8988T (cell line): ENCODE measurements around the gene LYPD3.

Experiments
- DNase-seq: peaks from one replicate; pipeline ENCODE4 v3.0.0; 2011

The LYPD3 gene

DNA sequence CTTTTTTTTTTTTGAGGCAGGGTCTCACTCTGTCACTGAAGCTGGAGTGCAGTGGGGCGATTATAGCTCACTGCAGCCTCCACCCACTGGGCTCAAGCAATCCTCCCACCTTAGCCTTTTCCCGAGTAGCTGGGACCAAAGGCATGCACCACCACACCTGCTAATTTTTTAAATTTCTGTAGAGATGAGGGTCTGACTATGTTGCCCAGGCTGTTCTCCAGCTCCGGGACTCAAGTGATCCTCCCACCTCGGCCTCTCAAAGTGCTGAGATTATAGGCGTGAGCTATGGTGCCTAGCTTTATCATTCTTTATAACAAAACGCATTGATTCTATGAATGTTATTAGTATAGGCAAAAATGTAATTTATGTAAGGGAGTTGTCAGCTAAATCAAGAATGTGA lies 17.9 kb upstream of the LYPD3 start:
- DNase-seq: no peak

DNA sequence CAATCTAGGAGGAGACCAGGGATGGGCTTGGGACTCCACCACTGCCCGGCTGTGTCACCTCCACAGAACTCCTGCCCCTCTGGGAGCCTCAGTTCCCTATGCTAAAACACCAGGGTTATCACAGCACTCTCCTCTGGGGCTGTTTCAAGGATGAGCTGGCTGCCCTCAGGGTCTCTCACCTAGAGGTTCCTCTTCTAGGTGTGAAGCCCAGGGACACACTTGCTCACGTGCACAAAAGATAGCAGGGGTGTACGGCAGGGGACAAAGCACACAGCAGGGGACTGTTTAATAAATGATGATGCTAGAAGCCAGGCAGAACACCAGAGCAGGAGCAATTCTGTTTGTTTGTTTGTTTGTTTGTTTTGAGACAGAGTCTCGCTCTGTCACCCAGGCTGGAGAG lies 16.8 kb upstream of the LYPD3 start:
- no peak for DNase-seq

GRCh38 chr19:43481701-43482100 lies 16.3 kb upstream of the LYPD3 start:
- no peak for DNase-seq

DNA sequence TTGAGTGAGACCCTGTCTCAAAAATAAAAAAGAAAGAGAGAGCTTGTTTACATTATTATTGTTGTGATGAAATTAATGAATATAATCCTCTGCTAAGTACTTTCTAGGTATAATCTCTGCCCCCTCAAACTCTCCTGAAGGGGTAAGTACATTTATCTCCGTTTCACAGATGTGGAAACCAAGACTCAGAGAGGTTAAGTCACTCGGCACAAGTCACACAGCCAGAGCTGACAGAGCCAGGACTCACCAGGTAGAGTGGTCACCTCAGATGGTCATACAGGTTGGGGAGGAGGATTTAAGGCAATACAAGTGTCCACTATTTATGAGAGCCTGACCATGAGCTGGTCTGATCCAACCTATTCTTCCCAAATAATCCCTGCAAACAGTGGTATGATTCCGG lies 15.2 kb upstream of the LYPD3 start:
- DNase-seq: no peak

DNA sequence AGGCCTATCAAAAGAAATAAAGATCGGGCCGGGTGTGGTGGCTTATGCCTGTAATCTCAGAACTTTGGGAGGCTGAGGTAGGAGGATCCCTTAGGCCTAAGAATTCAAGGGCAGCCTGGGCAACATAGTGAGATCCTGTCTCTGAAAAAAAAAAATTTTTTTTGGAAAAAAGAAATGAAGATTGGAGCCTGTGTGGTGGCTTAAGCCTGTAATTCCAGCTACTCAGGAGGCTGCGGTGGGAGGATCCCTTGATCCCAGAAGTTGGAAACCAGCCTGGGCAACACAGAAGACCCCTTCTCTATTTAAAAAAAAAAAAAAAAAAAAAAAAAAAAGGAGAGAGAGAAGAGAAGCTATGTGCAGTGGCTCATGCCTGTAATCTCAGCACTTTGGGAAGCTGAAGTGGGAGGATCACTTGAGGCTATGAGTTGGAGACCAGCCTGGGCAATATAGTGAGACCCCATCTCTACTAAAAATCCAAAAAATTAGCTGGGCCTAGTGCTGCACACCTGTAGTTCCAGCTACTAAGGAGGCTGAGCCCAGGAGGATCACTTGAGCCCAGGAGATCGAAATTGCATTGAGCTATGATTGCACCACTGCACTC lies 14.7 kb upstream of the LYPD3 start:
- no peak for DNase-seq

- DNase-seq: no peak
Observed at GRCh38 chr19:43479226-43479625, 13.8 kb upstream of the LYPD3 start.

DNA sequence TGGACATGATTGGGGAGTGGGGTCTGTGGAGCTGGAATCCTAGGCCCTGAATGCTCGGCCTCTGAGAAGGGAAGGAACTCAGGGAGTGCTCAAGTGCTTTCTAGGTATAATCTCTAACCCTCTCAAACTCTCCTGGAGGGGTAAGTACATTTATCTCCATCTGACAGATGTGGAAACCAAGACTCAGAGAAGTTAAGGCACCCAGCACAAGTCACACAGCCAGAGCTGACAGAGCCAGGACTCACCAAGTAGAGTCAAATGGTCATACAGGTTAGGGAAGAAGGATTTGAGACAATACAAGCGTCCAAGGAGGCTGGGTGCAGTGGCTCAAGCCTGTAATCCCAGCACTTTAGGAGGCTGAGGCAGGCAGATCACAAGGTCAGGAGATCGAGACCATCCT lies 12.9 kb upstream of the LYPD3 start:
- no peak for DNase-seq

DNA sequence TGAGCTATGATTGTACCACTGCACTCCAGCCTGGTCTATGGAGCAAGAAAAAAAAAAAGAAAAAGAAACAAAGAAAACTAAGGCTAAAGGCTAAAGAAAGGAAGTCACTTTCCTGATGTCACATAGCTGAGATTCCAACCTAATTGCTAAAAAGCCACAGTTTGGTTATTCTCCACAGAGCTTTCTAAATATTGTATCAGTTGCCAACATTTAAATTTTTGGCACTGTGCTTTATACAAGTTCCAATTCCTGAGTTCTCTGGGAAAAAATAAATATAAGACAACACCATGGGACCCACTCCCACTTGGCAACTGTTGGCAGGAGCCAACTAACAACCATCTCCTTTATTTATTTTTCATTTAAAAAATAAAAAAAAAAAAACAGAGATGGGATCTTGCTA lies 11.2 kb upstream of the LYPD3 start:
- DNase-seq: no peak

GRCh38 chr19:43474986-43475705 lies 9.7 kb upstream of the LYPD3 start:
- peak; percentile 79 for DNase-seq

DNA sequence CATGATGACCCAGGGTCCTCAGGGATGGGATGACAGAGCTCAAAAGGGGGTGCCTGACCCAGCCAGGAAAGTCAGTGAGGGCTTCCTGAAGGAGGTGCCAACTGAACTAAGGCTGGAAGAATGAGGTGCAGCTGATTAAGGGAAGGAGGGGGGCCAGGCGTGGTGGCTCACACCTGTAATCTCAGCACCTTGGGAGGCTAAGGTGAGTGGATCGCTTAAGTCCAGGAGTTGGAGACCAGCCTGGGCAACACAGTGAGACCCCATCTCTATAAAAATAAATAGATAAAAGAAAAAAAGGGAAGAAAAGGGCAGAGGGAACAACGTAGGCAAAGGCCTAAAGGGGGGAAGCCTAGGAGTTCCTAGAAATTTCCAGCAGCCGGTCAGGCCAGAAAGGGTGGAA lies 9.1 kb upstream of the LYPD3 start:
- no peak for DNase-seq

DNA sequence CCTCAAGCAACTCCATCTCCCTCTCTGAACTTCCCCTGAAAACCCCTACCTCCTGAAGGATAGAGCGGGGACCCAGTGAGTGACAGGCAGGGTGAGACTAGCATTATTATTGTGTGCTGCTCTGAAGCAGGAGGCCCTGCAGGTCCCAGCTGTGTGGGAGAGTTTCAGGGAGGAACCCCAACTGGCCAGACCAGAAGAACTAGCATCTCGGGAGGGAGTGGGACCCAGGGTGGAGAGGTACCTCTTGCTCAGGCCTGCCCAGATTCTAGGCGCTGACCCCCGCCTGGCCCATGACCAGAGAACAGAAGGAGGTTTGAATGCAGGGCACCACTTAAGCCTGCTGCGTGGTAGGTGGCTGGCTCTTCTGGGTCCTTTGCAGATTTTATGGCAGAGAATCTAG lies 5.7 kb upstream of the LYPD3 start:
- DNase-seq: no peak

DNA sequence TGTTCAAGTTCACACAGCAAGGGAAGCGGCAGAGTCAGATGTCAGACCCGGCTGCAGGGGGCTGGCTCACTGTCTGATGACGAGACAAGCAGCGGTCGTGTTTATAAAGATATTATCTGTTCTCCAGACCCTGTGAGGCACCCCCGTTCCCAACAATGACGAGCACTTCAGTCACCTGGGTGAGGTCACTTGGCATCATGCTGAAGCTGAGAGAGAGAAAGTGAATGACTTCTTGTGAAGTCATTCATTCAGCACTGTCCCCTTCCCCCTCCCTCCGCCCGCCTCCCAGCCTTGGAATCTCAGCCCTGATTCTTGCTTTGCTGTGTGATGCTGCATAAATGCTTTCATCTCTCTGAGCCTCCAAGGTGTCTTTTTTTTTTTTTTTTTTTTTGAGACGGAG lies 4.9 kb upstream of the LYPD3 start:
- DNase-seq: no peak

GRCh38 chr19:43469160-43469480 lies 3.7 kb upstream of the LYPD3 start:
- DNase-seq: no peak

- no peak for DNase-seq
Observed at GRCh38 chr19:43468354-43469159, 3.1 kb upstream of the LYPD3 start.

- DNase-seq: no peak
Observed at GRCh38 chr19:43467730-43468129, 2.3 kb upstream of the LYPD3 start.

GRCh38 chr19:43467276-43467675 lies 1.9 kb upstream of the LYPD3 start:
- DNase-seq: no peak

DNA sequence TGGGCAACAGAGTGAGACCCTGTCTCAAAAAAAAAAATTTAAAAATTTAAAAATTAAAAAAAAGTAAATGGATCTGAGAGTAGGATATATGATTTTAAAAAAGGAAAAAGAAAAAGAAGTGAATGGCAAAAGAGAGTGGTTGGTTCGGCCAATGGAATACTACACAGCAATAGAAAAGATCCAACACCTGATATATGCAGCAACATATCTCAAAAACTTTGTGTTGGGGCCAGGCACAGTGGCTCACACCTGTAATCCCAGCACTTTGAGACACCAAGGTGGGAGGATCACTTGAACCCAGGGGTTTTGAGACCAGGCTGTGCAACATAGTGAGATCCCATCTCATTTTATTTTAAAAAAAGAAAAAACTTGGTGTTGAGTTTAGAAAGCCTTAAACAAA lies 1.4 kb upstream of the LYPD3 start:
- DNase-seq: no peak

DNA sequence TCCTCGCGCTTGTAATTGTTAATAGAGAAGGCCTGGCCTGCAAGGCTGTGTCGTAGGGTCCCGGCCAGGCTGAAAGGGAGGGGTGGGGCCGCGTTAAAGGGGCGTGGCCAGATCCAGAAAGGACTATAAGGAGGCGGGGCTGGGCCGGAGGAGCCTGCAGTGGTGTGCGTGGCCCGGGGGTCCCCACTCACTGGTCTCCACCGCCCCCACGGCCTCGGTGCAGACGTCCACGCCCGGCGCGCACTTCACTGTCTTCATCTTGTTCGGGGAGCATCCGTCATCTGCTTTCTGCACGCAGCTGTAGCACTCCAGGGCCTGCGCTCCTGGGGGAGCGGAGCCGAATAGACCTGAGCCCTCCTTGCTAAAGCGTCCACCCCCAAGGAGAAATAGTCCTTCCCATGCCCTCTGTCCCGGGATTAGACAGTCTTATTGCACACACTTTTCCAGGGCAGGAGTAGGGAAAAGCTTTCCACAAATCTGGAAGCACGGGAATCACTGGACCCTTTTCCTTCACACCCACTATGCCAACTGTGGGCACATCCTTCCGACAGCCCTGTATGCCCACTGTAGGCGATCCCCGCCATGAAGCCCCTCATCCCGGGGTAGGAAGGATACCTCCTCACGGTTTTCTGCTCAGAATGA lies 1.2 kb downstream of the LYPD3 start:
- DNase-seq: no peak

GRCh38 chr19:43463381-43464133 lies 1.9 kb downstream of the LYPD3 start:
- peak; percentile 74 for DNase-seq

DNA sequence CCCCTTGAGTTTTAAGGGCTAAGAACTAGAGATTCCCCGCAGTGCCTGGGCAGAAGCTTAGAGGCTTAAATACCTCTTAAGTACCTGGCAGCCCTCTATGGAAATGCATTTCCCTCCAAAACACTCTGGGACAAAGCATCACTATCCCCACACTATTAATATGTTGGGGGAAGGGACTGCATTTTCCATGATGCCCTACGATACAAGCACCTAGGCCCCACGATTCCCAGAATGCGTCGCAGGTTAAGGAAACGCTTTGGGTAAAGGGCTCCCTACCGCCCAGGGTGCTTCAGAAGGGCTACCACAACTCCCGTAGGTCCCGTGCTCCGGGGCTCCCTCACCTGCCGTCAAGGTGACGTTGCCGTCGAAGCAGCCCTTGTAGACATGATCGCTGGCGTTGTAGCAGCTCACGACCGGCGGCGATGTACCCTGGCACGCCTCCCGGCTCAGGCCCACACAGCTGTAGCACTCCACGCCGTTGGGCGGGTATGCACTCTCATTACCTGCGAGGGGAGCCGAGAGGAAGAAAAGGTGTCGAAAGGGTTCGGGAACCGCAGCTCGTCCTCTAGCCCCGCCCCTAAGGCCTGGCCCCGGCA lies 2.5 kb downstream of the LYPD3 start:
- DNase-seq: no peak

DNA sequence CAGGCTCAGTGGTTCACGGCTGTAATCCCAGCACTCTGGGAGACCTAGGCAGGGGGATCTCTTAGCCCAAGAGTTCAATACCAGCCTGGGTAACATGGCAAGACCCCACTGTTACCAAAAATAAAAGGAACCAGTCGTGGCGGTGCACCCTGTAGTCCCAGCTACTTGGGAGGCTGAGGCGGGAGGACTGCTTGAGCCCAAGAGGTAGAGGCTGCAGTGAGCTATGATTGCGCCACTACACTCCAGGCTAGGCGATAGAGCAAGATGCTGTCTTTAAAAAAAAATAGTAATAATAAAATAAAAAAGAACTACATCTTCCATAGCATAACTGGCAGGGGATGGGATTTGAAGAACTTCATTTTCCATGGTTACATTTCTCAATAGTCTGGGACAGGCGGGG lies 3.0 kb downstream of the LYPD3 start:
- no peak for DNase-seq

- no peak for DNase-seq
Observed at GRCh38 chr19:43461303-43461702, 4.1 kb downstream of the LYPD3 start.
